Stimulated activated naive CD8-positive, alpha-beta T cell treated with anti-CD3 and anti-CD28 coated beads, Interleukin-15, Interleukin-2, amounts not matched to agents 100 U/mL and 50 U/mL, for 24 hours (primary cell): Measurements from ENCODE around the gene FTSJ1.
"Not testable (repeated sequence)": the region's sequence is repeated elsewhere in the genome, so short reads cannot be mapped to it uniquely, and the experiment has no call there.

ENCODE experiments used
- ATAC-seq: fragments of 150-1000 bp; cut with Tn5 transposase; one replicate; pipeline ENCODE4 v1.10.0; 2021
- DNase-seq: peaks from one replicate; pipeline ENCODE4 v3.0.0; 2021

The FTSJ1 gene

DNA sequence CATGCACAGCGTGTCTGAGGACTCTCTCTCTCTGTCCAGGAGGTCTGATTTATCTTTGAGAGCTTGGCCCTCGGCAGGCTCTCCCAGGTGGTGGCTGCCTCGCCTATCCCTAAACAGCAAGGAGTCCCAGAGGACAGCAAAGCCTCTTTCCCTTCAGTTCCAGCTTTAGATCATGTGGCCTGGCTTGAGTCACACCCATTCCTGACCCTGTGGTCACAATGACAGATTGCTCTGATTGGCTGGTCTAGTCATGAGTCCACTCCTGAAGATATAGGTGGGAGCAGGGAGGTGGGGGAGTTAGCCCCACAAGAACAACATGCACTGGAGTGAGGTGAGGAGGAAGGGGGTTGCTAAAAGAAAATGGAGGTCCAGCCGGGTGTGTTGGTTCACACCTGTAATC is 20.7 kb downstream of the FTSJ1 start:
- no peak for ATAC-seq
- no peak for DNase-seq

DNA sequence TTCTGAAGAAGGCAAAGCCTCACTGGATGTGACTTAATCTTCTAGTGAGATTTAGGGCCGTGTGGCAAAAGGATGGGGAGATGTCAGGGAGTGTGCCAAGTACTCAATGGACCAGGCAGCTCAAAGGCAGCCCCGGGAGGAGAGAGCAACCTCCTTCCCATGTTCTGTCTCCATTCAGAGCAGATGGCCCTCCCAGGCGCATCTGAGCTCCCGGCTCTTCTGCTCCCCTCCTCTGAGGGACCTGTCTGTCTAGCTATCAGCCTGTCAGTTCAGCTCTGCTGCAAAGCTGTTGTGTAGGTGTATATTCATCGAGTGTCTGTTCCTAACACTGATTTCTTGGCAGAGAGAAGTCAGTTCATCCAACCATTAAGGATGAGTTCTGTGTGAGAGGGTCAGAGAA is 21.9 kb downstream of the FTSJ1 start:
- DNase-seq (no peak), ATAC-seq (no peak)

DNA sequence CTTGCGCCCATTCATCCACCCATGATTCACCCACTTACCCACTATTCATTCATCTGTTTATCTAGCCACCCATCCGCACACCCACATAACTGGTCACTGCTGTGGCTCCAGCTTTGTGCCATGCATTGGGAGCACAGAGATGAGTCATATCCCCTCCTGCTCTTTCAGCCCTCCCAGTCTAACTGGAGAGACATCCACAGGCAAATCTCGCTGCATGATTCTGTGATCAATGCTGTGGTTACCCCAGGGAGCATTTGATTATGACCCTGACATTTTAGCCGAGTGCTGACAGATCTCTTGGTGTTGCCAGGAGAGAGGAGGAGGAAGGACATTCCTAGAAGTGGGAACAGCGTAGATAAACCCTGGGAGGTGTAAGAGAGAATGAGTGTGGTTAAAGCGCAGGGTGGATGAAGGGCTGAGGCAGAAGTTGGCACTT is 22.4 kb downstream of the FTSJ1 start:
- no peak for ATAC-seq
- DNase-seq = no peak

DNA sequence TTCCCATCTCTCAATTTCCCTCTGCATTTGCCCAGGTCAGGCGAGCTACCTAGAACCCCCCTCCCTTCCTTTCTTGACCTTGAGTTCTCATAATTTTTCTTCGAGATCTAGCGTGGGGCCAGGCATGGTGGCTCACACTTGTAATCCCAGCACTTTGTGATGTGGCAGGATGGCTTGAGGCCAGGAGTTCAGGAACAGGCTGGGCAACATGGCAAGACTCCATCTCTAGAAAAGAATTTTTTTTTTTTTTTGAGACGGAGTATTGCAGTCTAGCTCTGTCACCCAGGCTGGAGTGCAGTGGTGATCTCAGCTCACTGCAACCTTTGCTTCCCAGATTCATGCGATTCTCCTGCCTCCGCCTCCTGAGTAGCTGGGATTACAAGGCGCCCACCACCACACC is 28.3 kb downstream of the FTSJ1 start:
- DNase-seq (no peak), ATAC-seq (no peak)

DNA sequence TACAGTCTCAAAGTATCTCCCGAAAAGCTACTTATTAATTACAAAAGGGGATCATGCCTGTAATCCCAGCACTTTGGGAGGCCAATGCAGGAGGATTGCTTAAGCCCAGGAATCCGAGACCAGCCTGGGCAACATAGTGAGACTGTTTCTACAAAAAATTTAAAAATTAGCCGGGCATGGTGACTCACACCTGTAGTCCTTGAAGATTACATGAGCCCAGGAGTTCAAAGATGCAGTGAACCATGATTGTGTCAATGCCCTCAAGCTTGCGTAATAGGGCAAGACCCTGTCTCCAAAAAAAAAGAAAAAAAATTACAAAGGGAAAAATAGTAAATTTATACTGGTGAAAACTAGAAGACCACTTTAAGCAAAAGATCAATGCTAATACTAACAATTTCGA is 29.5 kb downstream of the FTSJ1 start:
- DNase-seq = no peak
- ATAC-seq = no peak

DNA sequence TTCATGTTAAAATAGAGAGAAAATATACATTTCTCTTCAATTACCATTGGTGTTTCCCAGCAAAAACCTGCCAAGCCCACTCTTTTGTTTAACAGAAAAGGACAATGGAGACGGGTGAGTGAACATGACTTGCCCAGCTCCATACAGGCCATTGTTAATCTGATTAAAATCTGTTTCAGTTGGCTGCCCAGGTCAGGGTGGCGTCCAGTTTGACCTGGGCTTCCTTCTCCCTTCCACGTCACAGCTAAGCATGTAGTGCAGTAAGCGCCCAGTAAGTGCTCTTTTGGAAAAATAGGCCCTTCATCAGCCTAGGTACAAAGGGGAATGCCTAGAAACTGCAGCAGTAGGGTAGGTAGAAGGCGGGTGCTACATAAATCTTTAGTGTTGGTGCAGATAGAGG is 31.2 kb downstream of the FTSJ1 start:
- DNase-seq (no peak), ATAC-seq (no peak)

DNA sequence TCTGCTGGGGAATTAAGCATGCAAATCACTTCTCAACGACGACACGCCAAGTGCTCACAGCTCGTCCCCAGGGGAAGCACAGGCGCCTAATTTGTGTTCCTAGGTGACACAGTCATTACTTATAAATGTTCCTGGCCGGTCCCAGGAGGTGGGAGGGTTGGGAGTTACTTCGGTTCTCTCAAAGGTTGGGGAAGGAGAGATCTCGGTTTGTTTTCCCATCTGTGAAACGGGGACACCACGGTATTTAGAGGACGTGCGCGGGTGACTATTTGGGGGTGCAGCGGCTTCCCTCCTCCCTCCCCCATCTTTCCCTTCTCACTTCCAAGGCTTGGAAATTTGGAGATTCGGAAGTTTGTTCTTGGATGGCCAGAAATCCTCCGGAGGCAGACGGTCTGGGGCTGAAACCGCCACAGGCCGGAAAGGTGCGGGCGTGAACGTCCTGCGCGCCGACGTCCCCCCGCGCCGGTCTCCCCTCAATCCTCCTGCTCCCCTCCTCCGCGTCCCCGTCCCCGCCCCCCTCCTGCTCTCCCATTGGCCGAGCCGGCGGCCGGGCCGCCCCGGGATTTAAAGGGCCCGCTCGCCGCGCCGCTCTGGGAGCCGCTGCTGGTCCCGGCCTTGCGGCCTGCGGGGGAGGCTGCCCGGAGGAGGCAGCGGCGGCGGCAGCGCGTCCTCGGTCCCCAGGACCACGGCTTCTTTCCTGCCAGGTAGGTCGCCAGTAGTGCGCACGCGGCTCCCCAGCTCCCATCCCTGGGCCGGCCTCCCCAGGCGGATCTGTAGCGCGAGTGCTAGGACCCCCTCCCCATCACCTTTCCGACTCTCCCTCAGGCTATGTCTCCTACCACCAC is 32.6 kb downstream of the FTSJ1 start, which contains the start of gene PORCN:
Gene PORCN (plus strand): TSS at position 593 of the 845 bp plus-strand sequence. CDS start 829 bp downstream, outside the sequence.
- DNase-seq = peak; percentile 84
- peak; percentile 92 for ATAC-seq

DNA sequence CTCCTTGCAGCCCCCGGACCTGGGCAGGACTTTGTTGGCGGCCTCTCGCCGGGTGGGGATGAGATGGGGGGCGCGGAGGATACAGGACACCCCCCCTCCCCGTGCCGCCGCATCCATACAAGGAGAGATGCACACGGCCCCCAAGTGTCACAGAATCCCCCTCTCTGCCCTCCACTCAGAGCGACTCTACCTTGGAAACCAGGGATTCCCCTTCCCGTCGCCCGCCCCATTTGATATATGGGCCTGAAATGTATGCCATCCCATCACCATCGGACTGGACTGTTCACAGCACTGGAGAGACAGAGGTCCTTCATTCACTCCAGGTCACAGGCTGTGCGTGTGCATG is 33.2 kb downstream of the FTSJ1 start:
- peak; percentile 4 for ATAC-seq
- DNase-seq = no peak

DNA sequence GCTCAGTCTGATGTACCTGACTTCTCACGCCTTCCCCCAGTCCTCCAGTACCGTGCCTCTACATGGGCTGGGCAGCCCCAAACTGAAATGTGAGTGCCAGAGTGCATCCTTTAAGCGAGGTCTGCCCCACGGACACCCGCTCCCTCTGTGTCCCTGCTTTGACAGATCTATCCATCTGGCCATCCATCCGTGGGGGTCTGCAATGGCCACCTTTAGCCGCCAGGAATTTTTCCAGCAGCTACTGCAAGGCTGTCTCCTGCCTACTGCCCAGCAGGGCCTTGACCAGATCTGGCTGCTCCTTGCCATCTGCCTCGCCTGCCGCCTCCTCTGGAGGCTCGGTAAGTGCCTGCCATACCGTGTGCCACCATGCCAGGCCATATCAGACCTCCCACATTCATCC is 33.6 kb downstream of the FTSJ1 start:
- DNase-seq (no peak), ATAC-seq (peak; percentile 21)

DNA sequence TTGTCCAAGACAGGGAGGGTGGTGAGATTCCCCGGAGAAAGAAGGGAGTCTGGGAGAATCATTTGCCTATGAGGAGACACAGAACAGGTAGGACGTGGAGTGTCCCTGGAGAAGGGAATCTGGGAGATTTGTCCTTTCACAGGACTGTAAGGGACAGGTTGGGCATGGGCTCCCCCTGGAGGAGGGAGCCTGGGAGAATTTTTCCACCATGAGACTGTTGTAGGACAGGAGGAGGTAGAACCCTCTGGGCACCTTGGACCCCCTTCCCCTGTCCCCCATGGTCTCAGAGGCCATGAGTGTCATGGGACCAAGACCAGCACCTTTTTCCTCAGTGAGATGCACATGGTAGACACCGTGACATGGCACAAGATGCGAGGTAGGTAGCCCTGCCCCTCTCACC is 35.6 kb downstream of the FTSJ1 start:
- no peak for DNase-seq

DNA sequence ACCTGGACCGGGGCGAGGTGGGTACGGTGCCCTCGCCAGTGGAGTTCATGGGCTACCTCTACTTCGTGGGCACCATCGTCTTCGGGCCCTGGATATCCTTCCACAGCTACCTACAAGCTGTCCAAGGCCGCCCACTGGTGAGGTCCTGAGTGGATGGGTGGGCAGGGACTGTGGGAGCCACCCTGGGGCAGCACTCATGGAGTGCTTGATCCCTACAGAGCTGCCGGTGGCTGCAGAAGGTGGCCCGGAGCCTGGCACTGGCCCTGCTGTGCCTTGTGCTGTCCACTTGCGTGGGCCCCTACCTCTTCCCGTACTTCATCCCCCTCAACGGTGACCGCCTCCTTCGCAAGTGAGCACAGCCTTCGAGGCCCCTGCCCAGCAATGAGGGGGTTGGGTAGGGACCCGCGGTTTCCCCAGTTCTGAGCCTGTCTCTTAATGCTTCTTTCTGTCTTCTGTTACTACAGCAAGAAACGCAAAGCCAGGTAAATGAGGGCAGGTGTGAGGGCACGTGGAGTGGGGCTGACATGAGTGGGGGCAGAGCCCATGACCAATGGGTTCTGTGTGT is 36.5 kb downstream of the FTSJ1 start:
- no peak for ATAC-seq
- DNase-seq = no peak

More for the DNA sequence above, 35.6 kb downstream of the FTSJ1 start:
- no peak for ATAC-seq

DNA sequence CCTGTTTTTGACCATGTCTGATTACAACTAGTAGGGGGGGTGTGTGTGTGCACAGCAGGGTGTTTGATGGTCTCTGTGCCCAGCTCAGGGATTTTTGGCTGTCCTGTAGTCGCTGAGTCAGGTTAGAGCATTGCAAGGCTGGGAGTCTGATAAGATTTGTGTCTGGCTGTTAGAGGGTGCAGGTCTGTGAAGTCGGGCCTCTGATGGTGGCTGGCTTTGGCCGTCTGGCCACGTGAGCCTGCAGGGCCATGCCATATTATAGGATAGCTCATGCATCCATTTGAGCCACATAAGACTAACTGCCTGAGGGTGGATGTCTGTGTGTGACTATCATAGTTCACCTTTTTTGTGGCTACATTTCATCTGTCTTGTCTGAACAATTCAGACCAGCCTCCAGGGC is 37.7 kb downstream of the FTSJ1 start:
- no peak for ATAC-seq

DNA sequence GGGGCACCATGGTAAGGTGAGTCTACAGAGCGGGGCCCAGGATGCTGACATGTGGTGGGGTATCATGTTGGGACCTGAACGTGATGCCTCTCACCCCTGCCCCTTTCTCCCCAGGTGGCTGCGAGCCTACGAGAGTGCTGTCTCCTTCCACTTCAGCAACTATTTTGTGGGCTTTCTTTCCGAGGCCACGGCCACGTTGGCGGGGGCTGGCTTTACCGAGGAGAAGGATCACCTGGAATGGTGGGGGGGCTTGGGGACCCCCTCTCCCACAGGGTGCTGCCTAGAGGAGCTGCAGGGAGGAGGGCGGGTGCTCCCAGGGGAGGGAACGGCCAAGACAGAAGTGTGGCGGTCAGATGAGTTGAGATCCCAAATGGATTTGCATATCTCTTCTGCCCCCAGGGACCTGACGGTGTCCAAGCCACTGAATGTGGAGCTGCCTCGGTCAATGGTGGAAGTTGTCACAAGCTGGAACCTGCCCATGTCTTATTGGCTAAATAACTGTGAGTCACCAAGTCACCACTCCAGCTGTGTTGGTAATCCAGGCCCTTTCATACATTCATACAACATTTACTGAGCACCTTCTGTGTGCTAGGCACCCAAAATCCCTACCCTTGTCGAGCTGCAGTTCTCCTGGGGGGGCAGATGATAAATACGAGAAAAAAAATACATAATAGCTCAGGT is 38.3 kb downstream of the FTSJ1 start:
- ATAC-seq (no peak), DNase-seq (no peak)

More for the DNA sequence above, 37.7 kb downstream of the FTSJ1 start:
- no peak for DNase-seq

DNA sequence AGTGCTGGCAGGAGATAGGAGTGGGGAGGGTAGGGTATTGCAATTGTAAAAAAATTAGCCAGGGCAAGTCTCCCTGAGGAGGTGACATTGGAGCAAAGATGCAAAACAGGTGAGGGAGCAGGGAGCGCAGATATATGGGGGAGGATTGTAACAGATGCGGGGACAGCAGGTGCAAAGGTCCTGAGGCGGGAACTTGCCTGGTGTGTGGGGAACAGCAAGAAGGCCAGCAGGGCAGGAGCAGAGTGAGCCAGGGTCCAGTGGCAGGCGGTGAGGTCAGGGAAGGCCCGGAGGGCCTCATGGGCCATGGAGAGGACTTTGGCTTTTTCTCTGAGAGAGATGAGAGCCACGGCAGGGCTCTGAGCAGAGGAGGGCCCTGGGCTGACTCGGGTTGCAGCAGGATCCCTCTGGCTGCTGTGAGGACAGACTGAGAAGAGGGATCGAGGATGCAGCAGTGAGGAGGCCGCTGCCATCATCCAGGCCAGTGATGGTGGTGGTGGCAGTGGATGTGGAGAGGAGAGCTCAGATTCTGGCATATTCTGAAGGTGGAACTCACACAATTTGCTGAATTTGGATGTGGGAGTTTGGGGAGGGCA is 39.0 kb downstream of the FTSJ1 start:
- no peak for ATAC-seq
- no peak for DNase-seq

DNA sequence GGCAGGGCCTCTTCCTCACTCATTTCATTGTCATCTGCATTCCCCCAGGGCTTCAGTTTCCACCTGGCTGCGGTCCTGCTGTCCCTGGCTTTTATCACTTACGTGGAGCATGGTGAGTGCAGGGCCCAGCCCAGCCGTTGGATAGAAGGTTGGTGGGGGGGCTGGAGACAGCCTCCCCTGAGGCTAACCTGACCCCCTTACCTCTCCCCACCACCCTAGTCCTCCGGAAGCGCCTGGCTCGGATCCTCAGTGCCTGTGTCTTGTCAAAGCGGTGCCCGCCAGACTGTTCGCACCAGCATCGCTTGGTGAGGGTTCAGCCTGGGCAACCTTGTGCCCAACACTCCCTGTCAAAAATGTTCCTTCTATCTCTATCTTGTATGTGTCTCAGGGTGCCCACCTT is 39.8 kb downstream of the FTSJ1 start:
- no peak for DNase-seq
- no peak for ATAC-seq

DNA sequence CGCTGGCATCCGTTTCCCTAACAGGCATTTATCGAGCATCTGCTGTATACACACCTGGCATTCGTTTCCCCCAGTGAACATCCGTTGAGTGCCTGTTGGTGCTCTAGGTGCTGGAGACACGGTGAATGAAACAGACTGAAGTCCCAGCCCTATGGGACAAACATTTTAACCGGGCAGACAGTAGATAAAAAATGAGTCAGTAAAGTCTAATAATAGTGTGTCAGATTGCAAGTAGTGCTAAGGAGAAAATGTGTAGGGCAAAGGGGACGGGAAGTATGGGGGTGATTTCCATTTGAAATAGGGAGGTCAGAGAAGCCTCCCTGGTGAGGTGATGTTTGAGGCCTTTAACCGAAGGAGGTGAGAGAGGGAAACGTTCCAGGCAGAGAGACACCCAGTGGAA is 40.3 kb downstream of the FTSJ1 start:
- ATAC-seq (no peak), DNase-seq (no peak)

DNA sequence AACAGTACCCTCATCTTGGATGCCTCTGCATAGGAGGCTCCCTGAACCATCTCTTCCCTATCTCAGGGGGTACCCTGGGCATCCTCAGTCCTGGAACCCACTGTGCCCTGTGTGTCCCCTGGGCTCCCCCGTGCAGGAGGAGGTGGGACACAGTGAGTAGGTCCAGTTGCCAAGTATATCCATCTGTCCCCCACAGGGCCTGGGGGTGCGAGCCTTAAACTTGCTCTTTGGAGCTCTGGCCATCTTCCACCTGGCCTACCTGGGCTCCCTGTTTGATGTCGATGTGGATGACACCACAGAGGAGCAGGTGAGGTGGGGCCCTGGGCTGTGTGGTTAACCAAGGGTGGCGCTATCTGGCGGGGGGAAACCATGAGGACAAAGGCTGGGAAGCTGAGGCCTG is 41.0 kb downstream of the FTSJ1 start:
- DNase-seq (no peak), ATAC-seq (no peak)

DNA sequence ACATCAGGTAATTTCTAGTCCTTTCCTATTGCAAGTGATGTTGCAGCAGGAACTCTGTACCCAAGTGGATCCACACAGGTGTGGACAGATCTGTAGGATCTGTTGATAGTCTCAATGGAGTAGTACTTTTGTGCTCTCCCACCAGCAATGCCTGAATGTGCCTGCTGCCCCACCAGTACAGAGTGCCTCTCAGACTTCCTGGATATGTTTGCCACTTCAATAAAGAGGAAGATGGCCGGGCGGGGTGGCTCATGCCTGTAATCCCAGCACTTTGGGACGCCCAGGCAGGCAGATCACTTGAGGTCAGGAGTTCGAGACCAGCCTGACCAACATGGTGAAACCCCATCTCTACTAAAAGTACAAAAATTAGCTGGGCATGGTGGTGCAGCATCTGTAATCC is 43.5 kb downstream of the FTSJ1 start:
- DNase-seq, ATAC-seq: not testable (repeated sequence)

DNA sequence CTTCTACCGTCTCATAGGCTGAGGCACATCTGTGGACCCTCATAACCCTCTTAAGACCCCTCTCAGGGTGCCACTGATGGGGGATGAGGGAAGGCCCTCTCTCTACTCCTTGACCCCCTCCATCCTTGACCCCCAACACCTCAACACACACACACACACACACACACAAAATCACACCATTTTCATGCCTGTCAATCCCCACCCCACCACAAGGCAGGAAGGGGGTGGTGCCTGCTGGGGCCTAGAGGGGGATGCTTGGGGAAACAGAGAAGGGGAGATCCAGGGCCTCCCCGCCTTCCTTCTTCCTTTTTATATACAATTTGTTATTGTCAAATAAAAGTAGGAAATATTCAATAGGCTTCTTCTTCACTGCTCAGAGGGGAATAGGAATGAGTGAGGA is 44.5 kb downstream of the FTSJ1 start:
- ATAC-seq (no peak), DNase-seq (no peak)

DNA sequence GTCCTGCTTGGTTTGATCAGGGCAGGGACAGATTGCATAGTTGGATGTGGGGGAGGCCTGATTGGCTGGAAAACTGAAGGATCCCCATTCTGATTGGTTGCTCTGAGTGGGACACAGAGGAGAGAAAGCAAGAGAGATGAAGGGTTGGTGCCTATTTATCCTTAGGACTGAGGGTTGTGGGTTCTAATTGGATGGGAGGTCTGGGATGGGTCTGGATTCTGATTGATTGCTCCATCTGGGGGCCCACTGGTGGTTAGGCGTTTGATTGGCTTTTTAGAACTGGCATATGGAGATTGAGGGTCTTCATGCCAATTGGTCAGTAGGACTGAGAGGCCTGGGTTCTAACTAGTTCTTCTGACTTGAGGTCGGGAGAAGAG is 45.0 kb downstream of the FTSJ1 start:
- no peak for DNase-seq
- ATAC-seq = no peak

DNA sequence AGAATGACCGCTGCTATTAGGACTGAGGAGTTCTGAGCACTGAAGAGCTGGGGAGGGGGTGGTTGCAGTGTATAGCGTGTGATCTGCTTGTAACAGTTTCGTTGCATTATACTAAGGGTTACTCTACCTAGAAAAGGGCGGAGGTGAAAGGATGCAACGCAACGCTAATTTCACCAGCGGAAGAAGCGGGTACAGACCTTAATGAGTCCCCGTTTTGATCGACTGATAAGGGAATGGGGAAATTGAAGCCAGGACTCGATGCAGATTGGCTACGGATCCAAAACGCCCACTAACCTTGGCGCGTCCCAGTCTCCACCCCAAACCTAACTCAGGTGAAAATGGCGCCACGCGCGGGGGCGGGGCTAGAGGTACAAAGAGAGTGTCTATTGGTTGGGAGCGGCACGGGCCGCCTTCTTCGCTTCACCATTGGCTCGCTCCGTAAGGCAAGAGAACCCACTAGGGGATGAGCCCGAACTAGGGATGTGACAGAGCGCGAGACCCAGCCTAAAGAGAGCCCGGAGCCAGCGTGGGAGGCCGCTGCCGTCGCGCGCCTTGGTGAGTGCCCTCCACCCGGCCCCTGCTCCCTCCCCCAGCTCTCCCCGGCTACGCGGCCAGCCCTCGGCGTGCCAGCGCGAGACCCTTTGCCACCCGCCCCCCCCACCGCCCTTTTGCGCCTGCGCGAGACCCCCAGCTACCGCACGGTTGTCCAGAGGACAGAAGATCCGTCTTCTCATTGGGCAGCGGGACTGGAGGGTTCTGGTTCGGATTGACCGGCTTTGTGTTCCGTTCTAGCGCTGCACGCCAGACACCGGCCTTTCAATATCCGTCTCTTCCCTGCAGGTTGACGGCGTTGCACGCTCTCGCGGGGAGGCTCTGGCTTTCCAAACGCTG is 45.6 kb downstream of the FTSJ1 start, which contains the start of gene EBP:
Gene EBP (plus strand): TSS at position 456 of the 891 bp plus-strand sequence. CDS start 1,964 bp downstream, outside the sequence.
- ATAC-seq = peak; percentile 98
- DNase-seq = peak; percentile 92

DNA sequence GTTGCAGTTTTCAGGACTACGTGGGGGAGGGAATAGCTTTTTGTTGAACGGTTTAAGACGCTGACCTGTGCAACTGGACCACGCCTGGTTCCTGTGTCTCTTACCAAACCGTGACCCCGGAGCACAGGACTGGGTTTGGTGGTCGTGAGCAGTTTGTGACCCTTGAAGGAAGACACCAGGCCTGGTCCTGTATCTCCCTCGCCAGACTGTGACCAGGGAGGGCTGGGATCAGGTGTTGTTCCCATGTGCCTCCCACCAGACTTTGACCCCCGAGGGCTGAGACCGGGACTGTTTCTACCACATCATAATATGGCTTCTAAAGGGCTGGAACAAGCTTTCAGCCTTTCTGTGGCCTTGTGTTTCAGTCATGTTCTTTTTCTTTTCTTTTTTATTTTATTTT is 46.3 kb downstream of the FTSJ1 start:
- DNase-seq (no peak), ATAC-seq (no peak)
